ENCODE data around the gene SPAG16. TPM values are rescaled to one million over a fixed set of nuclear protein-coding genes. Genes with fewer than 3 reads are reported as not detected.
A peak's percentile ranks its signal among the peaks of the same experiment; 100 is the strongest.

The SPAG16 gene
- total and polyA plus RNA-seq, 2 of the 13 experiments (the other 11 are each of a cell fraction or from before 2014, with no cell fraction given): 9.6 to 26.5 TPM

- peak; percentile 32; the same call in 1 of the 2 replicates for TF ChIP-seq MLX (CRISPR knock-in tag; IDR thresholded peaks at IDR 0.05)
- peak; percentile 73 for TF ChIP-seq NCOA2 (CRISPR knock-in tag; IDR thresholded peaks at IDR 0.05)
- TF ChIP-seq HDAC1 (CRISPR knock-in tag; IDR thresholded peaks at IDR 0.05): 0 out of 2 replicates have a peak, but pooled peaks have one; percentile 31
- TF ChIP-seq ZNF549 (CRISPR knock-in tag; IDR thresholded peaks at IDR 0.05): no peak
- peak; percentile 88 for TF ChIP-seq SNAPC5 (CRISPR knock-in tag; IDR thresholded peaks at IDR 0.05; ENCODE audit: borderline replicate concordance)
- peak in 1 of 2 experiments; percentile 61; a peak in 2 of 4 replicates for TF ChIP-seq ATF4 (CRISPR knock-in tag; IDR thresholded peaks at IDR 0.05)
- TF ChIP-seq ARID3A (IDR thresholded peaks at IDR 0.05; ENCODE audit: low read depth, low read length): no peak
- peak; percentile 93 for TF ChIP-seq TOPORS (CRISPR knock-in tag; IDR thresholded peaks at IDR 0.05)
- no peak for TF ChIP-seq KMT2A (CRISPR knock-in tag; IDR thresholded peaks at IDR 0.05)
- TF ChIP-seq ZNF503 (CRISPR knock-in tag; IDR thresholded peaks at IDR 0.05): peak; percentile 49; the same call in 1 of the 2 replicates
- TF ChIP-seq ZNF230 (CRISPR knock-in tag; IDR thresholded peaks at IDR 0.05): peak; percentile 60; the same call in 1 of the 2 replicates
- TF ChIP-seq TEF (CRISPR knock-in tag; IDR thresholded peaks at IDR 0.05): peak; percentile 89
- TF ChIP-seq NR2F2 (IDR thresholded peaks at IDR 0.05; ENCODE audit: borderline replicate concordance, low read depth): no peak
- peak; percentile 75; the same call in 1 of the 2 replicates for TF ChIP-seq KDM3A (CRISPR knock-in tag; IDR thresholded peaks at IDR 0.05; ENCODE audit: low read depth)
- peak; percentile 81 for TF ChIP-seq ARID5B (CRISPR knock-in tag; IDR thresholded peaks at IDR 0.05)
- TF ChIP-seq SATB2 (CRISPR knock-in tag; IDR thresholded peaks at IDR 0.05): peak; percentile 96
- TF ChIP-seq ZMYM3 (CRISPR knock-in tag; IDR thresholded peaks at IDR 0.05): no peak
Observed at GRCh38 chr2:214410918-214411554, 1126.8 kb downstream of the SPAG16 start, which contains the start of gene VWC2L (continued).
